ENCODE measurements around the gene LGMN.

Gene LGMN

GRCh38 chr14:92759679-92760523, 11.5 kb upstream of the LGMN start:
- no peak for DNase-seq

- DNase-seq = no peak
These were observed 10.9 kb upstream of the LGMN start for GRCh38 chr14:92759300-92759678.

- DNase-seq = no peak
These were observed 8.0 kb upstream of the LGMN start for GRCh38 chr14:92756446-92756845.

- DNase-seq = no peak
These were observed 7.1 kb upstream of the LGMN start for GRCh38 chr14:92755495-92755894.

GRCh38 chr14:92754966-92755365, 6.5 kb upstream of the LGMN start:
- no peak for DNase-seq

- no peak for DNase-seq
These were observed 4.8 kb upstream of the LGMN start for GRCh38 chr14:92753250-92753649.

GRCh38 chr14:92751819-92752218, 3.4 kb upstream of the LGMN start:
- no peak for DNase-seq

- no peak for DNase-seq
These were observed 2.6 kb upstream of the LGMN start for GRCh38 chr14:92750994-92751400.

GRCh38 chr14:92750222-92750728, 1.8 kb upstream of the LGMN start:
- peak; percentile 33 for DNase-seq

- DNase-seq = no peak
These were observed 647 bp downstream of the LGMN start for GRCh38 chr14:92747701-92748258.

GRCh38 chr14:92744198-92744597, 4.2 kb downstream of the LGMN start:
- DNase-seq = no peak

- DNase-seq = no peak
These were observed 8.0 kb downstream of the LGMN start for GRCh38 chr14:92740440-92740839.

GRCh38 chr14:92737619-92738188, 10.7 kb downstream of the LGMN start:
- DNase-seq = no peak

GRCh38 chr14:92737206-92737605, 11.2 kb downstream of the LGMN start:
- no peak for DNase-seq

- DNase-seq = no peak
These were observed 13.1 kb downstream of the LGMN start for GRCh38 chr14:92735344-92735743.

- DNase-seq = no peak
These were observed 13.8 kb downstream of the LGMN start for GRCh38 chr14:92734618-92735017.

GRCh38 chr14:92733007-92733406, 15.4 kb downstream of the LGMN start:
- no peak for DNase-seq

- no peak for DNase-seq
These were observed 16.8 kb downstream of the LGMN start for GRCh38 chr14:92731622-92732115.

- DNase-seq = no peak
These were observed 18.6 kb downstream of the LGMN start for GRCh38 chr14:92729634-92730358.

- DNase-seq = no peak
These were observed 19.6 kb downstream of the LGMN start for GRCh38 chr14:92728759-92729364.

- no peak for DNase-seq
These were observed 21.5 kb downstream of the LGMN start for GRCh38 chr14:92726933-92727262.

- DNase-seq = no peak
These were observed 22.1 kb downstream of the LGMN start for GRCh38 chr14:92726135-92726932.

All from effector CD8-positive, alpha-beta T cell (primary cell).